ENCODE results near the gene PAOX.

PAOX gene

DNA sequence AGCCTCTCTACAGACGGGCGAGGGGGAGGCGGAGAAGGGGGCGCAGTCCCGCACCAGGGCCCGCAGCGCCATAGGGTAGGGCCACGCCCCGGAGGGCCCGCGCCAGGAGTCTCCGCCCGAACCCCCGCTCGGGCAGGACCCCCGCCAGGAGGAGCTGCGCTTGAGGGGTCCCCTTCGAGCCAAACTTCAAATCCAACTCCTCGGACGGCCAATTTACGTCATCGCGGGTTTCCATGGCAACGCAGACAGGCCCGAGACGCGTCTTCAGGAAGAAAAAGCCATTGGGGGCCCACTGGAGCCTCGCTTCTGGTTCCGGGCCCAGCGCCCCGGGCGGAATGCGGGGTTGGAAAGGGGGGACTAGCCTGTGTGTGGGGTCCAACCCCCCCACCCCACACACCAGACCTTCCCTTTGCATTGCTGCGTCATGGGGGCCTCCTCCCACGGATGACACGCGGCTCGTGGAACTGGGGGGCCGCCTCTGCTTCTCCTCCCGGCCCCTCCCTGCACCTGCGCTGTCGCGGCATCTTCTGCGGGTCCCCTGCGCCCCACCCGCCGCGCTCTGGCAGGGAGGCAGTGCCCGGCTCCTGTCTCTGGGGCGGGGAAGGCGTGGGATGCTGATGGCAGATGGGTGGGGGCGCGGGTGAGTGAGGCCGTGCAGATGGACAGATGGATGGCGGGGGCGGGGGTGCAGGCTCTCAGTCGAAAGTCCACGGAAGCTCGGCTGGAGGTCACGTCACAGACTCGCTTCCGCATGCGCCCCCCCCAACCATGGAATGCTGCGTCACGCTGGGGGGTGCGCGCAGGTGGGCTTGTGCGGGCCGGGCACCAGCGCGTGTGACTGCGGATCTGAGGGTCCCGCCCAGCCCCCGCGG is 43.6 kb upstream of the PAOX start:
- TF ChIP-seq, protein P1, sequence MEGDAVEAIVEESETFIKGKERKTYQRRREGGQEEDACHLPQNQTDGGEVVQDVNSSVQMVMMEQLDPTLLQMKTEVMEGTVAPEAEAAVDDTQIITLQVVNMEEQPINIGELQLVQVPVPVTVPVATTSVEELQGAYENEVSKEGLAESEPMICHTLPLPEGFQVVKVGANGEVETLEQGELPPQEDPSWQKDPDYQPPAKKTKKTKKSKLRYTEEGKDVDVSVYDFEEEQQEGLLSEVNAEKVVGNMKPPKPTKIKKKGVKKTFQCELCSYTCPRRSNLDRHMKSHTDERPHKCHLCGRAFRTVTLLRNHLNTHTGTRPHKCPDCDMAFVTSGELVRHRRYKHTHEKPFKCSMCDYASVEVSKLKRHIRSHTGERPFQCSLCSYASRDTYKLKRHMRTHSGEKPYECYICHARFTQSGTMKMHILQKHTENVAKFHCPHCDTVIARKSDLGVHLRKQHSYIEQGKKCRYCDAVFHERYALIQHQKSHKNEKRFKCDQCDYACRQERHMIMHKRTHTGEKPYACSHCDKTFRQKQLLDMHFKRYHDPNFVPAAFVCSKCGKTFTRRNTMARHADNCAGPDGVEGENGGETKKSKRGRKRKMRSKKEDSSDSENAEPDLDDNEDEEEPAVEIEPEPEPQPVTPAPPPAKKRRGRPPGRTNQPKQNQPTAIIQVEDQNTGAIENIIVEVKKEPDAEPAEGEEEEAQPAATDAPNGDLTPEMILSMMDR (IDR thresholded peaks at IDR 0.05; ENCODE audit: insufficient read depth, low read length, poor library complexity, severe bottlenecking): no peak
- no peak for DNase-seq (ENCODE audit: extremely low read depth, insufficient read length)
- peak overlapping the region; percentile 18; the same call in 1 of the 2 replicates for H3K4me3 ChIP-seq (replicated peaks; ENCODE audit: low read depth, low read length)
- H3K27me3 ChIP-seq (replicated peaks; ENCODE audit: control insufficient read depth, insufficient read depth, low read length): no peaks in the 10 kb centered on the region
- H3K36me3 ChIP-seq (ENCODE audit: control insufficient read depth, insufficient read depth, low read length): no peaks in the 10 kb centered on the region

DNA sequence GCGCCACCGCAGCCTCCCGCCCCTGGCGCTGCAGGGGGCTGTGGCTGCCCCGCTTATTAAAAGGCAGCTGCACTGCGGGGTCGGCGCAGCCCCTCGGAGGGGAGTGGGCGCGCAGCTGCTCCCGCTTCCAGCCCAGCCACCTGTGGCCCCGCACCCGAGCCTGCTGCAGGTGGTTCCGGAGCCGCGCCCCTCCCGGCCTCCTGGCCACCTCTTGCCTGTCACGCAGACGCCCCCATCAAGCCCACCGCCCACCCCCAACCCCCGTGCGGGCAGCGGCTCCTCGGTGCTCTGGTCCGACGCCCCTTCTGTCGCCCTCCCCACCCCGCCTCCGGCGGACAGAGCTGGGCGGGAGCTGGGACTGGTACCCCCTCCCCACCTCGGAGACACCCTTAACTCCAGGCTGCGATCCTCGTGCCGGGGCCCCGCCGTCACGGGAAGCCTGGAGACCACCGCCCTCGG is 42.9 kb upstream of the PAOX start:
- H3K4me3 ChIP-seq (replicated peaks; ENCODE audit: low read depth, low read length): no peak overlapping the region
- no peak for DNase-seq (ENCODE audit: extremely low read depth, insufficient read length)
- no peaks in the 10 kb centered on the region for H3K36me3 ChIP-seq (ENCODE audit: control insufficient read depth, insufficient read depth, low read length)
- TF ChIP-seq, protein P1 (IDR thresholded peaks at IDR 0.05; ENCODE audit: insufficient read depth, low read length, poor library complexity, severe bottlenecking): no peak
- H3K27me3 ChIP-seq (replicated peaks; ENCODE audit: control insufficient read depth, insufficient read depth, low read length): no peaks in the 10 kb centered on the region

DNA sequence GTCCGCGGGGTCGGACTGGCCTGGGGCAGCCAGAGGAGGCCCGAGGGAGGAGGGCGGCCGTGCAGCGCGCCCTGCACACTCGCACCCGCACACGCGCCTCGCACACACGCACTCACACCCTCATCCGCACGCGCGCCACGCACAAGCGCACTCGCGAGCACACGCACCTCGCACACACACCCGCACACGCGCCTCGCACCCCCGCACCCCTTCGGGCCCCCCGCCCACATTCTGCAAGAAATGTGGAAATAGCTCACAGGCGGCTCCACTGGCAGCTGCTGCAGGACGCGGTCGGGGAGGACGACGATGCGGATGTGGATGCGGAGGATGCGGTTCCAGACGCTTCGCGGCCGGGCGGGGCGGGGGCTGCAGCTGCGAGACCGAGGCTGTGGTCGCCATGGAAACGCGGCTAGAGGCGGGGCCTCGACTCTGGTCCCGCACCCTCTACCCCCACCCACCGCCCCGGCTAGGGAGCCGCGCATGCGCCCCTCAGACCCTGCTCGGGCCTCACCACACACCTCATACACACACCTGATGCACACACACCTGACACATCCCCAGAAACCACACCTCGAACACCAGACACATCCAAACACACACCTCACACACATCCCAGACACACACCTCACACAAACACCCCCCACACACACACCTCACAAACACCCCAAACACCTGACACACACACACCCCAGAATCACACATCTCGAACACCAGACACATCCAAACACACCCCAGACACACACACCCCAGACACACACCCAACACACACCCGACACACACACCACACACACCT is 42.3 kb upstream of the PAOX start, which contains the start of gene CALY:
TSS of gene CALY (minus strand) at position 320 of the 793 bp plus-strand sequence. CDS start 7,907 bp downstream, outside the sequence.
- Histone ChIP-seq H3K4me3 (replicated peaks; ENCODE audit: low read depth, low read length) (no peak within 1 kb of the TSS), H3K27me3 (replicated peaks; ENCODE audit: control insufficient read depth, insufficient read depth, low read length) (no peaks in the 10 kb centered on the region), H3K36me3 (ENCODE audit: control insufficient read depth, insufficient read depth, low read length) (no peaks in the 10 kb centered on the region)
- TF ChIP-seq, protein P1 (IDR thresholded peaks at IDR 0.05; ENCODE audit: insufficient read depth, low read length, poor library complexity, severe bottlenecking): no peak
- peak; percentile 54 for DNase-seq (ENCODE audit: extremely low read depth, insufficient read length)

DNA sequence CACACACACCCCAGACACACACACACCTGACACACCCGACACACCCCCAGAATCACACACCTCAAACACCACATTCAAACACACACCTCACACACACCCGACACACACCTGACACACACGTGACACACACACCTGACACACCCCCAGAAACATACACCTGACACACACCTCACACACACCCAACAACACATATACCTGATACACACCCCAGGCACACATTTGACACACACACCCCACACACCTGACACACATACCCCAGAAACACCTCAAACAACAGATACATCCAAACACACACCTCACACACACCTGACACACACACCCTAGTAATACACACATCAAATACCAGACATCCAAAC is 41.7 kb upstream of the PAOX start:
- DNase-seq (ENCODE audit: extremely low read depth, insufficient read length): no peak
- Histone ChIP-seq H3K27me3 (replicated peaks; ENCODE audit: control insufficient read depth, insufficient read depth, low read length) (no peaks in the 10 kb centered on the region), H3K36me3 (ENCODE audit: control insufficient read depth, insufficient read depth, low read length) (no peaks in the 10 kb centered on the region), H3K4me3 (replicated peaks; ENCODE audit: low read depth, low read length) (no peak overlapping the region)
- TF ChIP-seq, protein P1 (IDR thresholded peaks at IDR 0.05; ENCODE audit: insufficient read depth, low read length, poor library complexity, severe bottlenecking): no peak

DNA sequence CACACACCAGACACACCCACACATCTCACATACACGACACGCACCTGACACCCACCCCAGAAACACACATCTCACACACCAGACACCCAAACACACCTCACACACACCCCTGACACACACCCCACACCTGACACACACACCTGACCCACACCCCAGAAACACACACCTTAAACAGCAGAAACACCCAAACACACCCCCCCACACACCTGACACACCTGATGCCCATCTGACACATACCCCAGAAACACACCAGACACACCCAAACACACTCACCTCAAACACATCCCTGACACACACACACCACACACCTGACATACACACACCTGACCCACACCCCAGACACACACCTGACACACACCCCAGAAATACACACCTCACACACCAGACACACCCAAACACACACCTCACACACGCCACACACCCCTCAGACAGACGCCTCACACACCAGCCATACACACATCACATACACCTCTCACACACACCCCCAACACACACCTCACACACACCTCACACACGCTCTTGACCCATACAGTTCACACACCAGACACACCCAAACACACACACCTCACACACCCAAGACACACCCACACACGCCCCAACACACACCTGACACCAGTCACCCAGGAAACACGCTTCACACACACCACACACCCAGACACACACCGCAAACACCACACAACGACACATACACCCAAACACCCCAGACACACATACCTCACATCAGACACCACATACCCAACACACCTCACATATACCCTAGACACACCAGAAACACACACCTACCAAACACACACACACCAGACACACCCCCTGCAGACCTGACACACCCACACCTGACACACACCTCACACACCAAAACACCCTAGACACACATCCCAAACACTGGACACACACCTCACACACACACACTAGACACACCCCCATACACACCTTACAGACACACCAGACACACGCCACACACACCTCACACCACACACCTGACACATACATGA is 40.7 kb upstream of the PAOX start:
- TF ChIP-seq, protein P1 (IDR thresholded peaks at IDR 0.05; ENCODE audit: insufficient read depth, low read length, poor library complexity, severe bottlenecking): no peak
- Histone ChIP-seq H3K36me3 (ENCODE audit: control insufficient read depth, insufficient read depth, low read length) (no peaks in the 10 kb centered on the region), H3K4me3 (replicated peaks; ENCODE audit: low read depth, low read length) (no peak overlapping the region), H3K27me3 (replicated peaks; ENCODE audit: control insufficient read depth, insufficient read depth, low read length) (no peaks in the 10 kb centered on the region)
- no peak for DNase-seq (ENCODE audit: extremely low read depth, insufficient read length)

All from GM06990 (cell line).